Panc1 (cell line): Measurements from ENCODE around the gene SLC22A23. TPM values are rescaled to one million over a fixed set of nuclear protein-coding genes. Genes with fewer than 3 reads are reported as not detected.

Source experiments
- ATAC-seq: fragments of 200-7000 bp; cut with Tn5 transposase; 2 replicates; pipeline ENCODE4 v1.9.1; 2020; ENCODE audit warnings: mild to moderate bottlenecking, moderate library complexity
- BruUV-seq: library from RNA; stranded (reverse); fragments of 400-500 nt; replicated peaks from 2 replicates; lab custom pipeline; 2021; lab: Mats Ljungman, UMichigan
- CTCF ChIA-PET: fragments of 300-600 bp; sonication (Branson Sonifier 250); formaldehyde crosslinking; loops from one replicate; lab custom pipeline; 2022; ENCODE audit warnings: antibody characterized with exemption; lab: Charles Lee
- POLR2A ChIA-PET: fragments of 300-600 bp; sonication (Branson Sonifier 250); formaldehyde crosslinking; loops from one replicate; lab custom pipeline; 2022; ENCODE audit warnings: antibody characterized with exemption; lab: Charles Lee
- DNase-seq: peaks from one replicate; pipeline ENCODE4 v3.0.0-alpha.2; 2010; ENCODE audit warnings: low read depth, low spot score
- H3K27ac ChIP-seq: 2 replicates; pipeline ENCODE4 v1.5.1; 2011; ENCODE audit warnings: mild to moderate bottlenecking, low read length, inconsistent platforms
- H3K27me3 ChIP-seq: fragments of 200-500 bp; sonication (Bioruptor generic); 2 replicates; pipeline ENCODE4 v1.6.0; 2014; ENCODE audit warnings: low read length, inconsistent platforms; ENCODE audit not compliant: control insufficient read depth, insufficient read depth
- H3K36me3 ChIP-seq: fragments of 200-500 bp; sonication (Bioruptor generic); 2 replicates; pipeline ENCODE4 v1.5.1; 2014; ENCODE audit warnings: inconsistent platforms, mild to moderate bottlenecking, low read length, moderate library complexity; ENCODE audit not compliant: control insufficient read depth, insufficient read depth
- H3K4me1 ChIP-seq: 2 replicates; pipeline ENCODE4 v1.5.1; 2011; ENCODE audit warnings: inconsistent platforms, mild to moderate bottlenecking, low read length, moderate library complexity; ENCODE audit not compliant: control insufficient read depth, insufficient read depth
- H3K4me3 ChIP-seq, 2 experiments: 2 replicates each; pipeline ENCODE4 v1.5.1; 2011 to 2012; ENCODE audit warnings: low read depth in 2 of 2, low read length in 2 of 2, mild to moderate bottlenecking in 2 of 2, inconsistent platforms in 1 of 2, moderate library complexity in 1 of 2
- H3K9me3 ChIP-seq: fragments of 200-500 bp; sonication (Bioruptor generic); 2 replicates; pipeline ENCODE4 v1.5.1; 2014; ENCODE audit warnings: low read depth, mild to moderate bottlenecking, inconsistent platforms, low read length, moderate library complexity; ENCODE audit not compliant: control insufficient read depth, insufficient read depth
- POLR2AphosphoS5 ChIP-seq: IDR thresholded peaks from 2 replicates; pipeline ENCODE4 v1.6.1; 2012; ENCODE audit warnings: mild to moderate bottlenecking, low read depth, low read length, moderate library complexity
- SIN3A ChIP-seq: IDR thresholded peaks from 2 replicates; pipeline ENCODE4 v1.6.1; 2012; ENCODE audit warnings: low read depth, mild to moderate bottlenecking, low read length, moderate library complexity, borderline replicate concordance; ENCODE audit not compliant: insufficient read depth
- TCF7L2 ChIP-seq: IDR thresholded peaks from 2 replicates; pipeline ENCODE4 v1.6.1; 2011; ENCODE audit warnings: mild to moderate bottlenecking, low read depth, low read length, inconsistent platforms
- in situ Hi-C: cut with HindIII; loops from 2 replicates; pipeline ENCODE4 v1.10.0; 2016; ENCODE audit warnings: low sequenced_read_pairs, low pct_unique_long_range_greater_than_20kb
- intact Hi-C: fragments of 100-400 bp; cut with micrococcal nuclease; formaldehyde crosslinking; loops from one replicate; pipeline ENCODE4 v1.10.0; 2022; ENCODE audit not compliant: unreplicated experiment
- total RNA-seq: library from RNA; stranded (reverse); gene quantifications from one replicate; pipeline ENCODE4 v1.2.1, GENCODE V29; 2021; ENCODE audit not compliant: unreplicated experiment
- TF ChIP-seq, protein P1 (sequence below): fragments of 450-650 bp; IDR thresholded peaks from 2 replicates; pipeline ENCODE4 v1.5.1; 2017; ENCODE audit warnings: mild to moderate bottlenecking
- TF ChIP-seq, protein P2 (sequence below), 2 experiments: IDR thresholded peaks; 2 replicates each; pipeline ENCODE4 v1.6.1; 2011 to 2012; ENCODE audit warnings: low read depth in 2 of 2, control low read depth in 1 of 2, low read length in 1 of 2, mild to moderate bottlenecking in 1 of 2, moderate library complexity in 1 of 2; ENCODE audit not compliant: insufficient read depth in 1 of 2

The SLC22A23 gene
- total RNA-seq, 1 experiment from 2014 or later = 4.5 TPM

DNA sequence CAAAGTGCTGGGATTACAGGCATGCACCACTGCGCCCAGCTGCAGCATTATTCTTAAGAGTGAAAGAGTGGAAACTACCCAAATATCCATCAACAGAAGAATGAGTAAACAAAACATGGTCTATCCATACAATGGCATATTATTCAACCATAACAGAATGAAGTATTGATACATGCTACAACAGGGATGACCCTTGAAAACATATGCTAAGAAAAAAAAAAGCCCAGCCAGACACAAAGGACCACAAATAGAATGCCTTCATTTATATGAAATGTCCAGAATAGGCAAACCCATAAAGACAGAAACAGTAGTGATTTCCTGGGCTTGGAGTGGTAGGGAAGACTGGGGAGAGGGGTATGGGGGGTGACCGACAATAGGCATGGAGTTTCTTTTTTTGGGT is 236.5 kb downstream of the SLC22A23 start:
- in situ Hi-C loops (no loop called here), intact Hi-C loops (no loop called here)
- H3K4me3 ChIP-seq = no peak overlapping the region
- H3K36me3 ChIP-seq = no peaks in the 10 kb centered on the region
- DNase-seq (no peak), ATAC-seq (no peak)
- no peaks in the 10 kb centered on the region for H3K9me3 ChIP-seq
- no peaks in the 10 kb centered on the region for H3K4me1 ChIP-seq
- TF ChIP-seq SIN3A (no peak), POLR2AphosphoS5 (no peak), TCF7L2 (no peak)
- TF ChIP-seq, protein P1, sequence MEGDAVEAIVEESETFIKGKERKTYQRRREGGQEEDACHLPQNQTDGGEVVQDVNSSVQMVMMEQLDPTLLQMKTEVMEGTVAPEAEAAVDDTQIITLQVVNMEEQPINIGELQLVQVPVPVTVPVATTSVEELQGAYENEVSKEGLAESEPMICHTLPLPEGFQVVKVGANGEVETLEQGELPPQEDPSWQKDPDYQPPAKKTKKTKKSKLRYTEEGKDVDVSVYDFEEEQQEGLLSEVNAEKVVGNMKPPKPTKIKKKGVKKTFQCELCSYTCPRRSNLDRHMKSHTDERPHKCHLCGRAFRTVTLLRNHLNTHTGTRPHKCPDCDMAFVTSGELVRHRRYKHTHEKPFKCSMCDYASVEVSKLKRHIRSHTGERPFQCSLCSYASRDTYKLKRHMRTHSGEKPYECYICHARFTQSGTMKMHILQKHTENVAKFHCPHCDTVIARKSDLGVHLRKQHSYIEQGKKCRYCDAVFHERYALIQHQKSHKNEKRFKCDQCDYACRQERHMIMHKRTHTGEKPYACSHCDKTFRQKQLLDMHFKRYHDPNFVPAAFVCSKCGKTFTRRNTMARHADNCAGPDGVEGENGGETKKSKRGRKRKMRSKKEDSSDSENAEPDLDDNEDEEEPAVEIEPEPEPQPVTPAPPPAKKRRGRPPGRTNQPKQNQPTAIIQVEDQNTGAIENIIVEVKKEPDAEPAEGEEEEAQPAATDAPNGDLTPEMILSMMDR = no peak
- TF ChIP-seq, protein P2, sequence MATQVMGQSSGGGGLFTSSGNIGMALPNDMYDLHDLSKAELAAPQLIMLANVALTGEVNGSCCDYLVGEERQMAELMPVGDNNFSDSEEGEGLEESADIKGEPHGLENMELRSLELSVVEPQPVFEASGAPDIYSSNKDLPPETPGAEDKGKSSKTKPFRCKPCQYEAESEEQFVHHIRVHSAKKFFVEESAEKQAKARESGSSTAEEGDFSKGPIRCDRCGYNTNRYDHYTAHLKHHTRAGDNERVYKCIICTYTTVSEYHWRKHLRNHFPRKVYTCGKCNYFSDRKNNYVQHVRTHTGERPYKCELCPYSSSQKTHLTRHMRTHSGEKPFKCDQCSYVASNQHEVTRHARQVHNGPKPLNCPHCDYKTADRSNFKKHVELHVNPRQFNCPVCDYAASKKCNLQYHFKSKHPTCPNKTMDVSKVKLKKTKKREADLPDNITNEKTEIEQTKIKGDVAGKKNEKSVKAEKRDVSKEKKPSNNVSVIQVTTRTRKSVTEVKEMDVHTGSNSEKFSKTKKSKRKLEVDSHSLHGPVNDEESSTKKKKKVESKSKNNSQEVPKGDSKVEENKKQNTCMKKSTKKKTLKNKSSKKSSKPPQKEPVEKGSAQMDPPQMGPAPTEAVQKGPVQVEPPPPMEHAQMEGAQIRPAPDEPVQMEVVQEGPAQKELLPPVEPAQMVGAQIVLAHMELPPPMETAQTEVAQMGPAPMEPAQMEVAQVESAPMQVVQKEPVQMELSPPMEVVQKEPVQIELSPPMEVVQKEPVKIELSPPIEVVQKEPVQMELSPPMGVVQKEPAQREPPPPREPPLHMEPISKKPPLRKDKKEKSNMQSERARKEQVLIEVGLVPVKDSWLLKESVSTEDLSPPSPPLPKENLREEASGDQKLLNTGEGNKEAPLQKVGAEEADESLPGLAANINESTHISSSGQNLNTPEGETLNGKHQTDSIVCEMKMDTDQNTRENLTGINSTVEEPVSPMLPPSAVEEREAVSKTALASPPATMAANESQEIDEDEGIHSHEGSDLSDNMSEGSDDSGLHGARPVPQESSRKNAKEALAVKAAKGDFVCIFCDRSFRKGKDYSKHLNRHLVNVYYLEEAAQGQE (IDR thresholded peaks at IDR 0.05; ENCODE audit: insufficient read depth in 1 of 2, low read depth in 2 of 2, low read length in 1 of 2) = no peak
- POLR2A ChIA-PET = no interaction called here
- no TSS peak for BruUV-seq
- no peak overlapping the region for H3K27ac ChIP-seq
- no peaks in the 10 kb centered on the region; the same call in 1 of the 2 replicates for H3K27me3 ChIP-seq
- CTCF ChIA-PET = no interaction called here

Other genes starting within 250 kb of the SLC22A23 start
- gene TUBB2B, start 229.4 kb downstream of the SLC22A23 start, total RNA-seq = 22.7 TPM
- 27.0 TPM for gene PSMG4, start 198.1 kb downstream of the SLC22A23 start, total RNA-seq